ENCODE measurements around the gene ZNF365.
"Not testable (repeated sequence)": the region's sequence is repeated elsewhere in the genome, so short reads cannot be mapped to it uniquely, and the experiment has no call there.

ZNF365 gene

DNA sequence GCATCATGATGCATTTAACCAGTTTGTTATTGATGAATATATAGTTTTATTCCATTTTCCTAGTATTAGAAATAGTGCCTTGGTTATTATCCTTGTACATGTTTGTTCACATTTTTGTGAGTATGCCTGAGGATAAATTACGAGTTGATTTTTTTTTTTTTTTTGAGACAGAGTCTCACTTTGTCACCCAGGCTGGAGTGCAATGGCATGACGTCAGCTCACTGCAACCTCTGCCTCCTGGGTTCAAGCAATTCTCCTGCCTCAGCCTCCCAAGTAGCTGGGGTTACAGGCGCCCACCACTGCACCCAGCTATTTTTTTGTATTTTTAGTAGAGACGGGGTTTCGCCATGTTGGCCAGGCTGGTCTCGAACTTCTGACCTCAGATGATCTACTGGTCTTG, 4.7 kb downstream of the ZNF365 start:
- DNase-seq, result not testable (repeated sequence)

DNA sequence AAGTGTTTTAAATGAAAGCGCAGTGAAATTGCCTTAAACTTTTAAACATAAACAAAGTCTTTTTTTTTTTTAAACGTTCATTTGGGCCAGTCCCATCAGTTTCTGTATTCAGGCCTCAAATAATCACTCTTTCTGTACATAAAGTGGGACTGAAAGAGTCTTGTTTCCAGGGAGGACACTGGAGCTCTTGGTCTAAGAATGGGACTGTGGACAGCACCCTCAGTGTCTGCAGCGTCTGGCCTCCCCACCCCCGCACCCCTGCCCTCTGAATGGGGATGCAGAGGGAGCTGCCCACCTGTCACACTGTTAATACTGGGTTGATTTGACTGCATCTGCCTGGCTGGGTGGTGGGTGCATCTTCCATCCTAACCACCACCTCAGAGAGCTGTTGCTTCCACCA, 5.2 kb downstream of the ZNF365 start:
- DNase-seq, result no peak

GRCh38 chr10:62380016-62380415, 5.8 kb downstream of the ZNF365 start:
- DNase-seq, result no peak

DNA sequence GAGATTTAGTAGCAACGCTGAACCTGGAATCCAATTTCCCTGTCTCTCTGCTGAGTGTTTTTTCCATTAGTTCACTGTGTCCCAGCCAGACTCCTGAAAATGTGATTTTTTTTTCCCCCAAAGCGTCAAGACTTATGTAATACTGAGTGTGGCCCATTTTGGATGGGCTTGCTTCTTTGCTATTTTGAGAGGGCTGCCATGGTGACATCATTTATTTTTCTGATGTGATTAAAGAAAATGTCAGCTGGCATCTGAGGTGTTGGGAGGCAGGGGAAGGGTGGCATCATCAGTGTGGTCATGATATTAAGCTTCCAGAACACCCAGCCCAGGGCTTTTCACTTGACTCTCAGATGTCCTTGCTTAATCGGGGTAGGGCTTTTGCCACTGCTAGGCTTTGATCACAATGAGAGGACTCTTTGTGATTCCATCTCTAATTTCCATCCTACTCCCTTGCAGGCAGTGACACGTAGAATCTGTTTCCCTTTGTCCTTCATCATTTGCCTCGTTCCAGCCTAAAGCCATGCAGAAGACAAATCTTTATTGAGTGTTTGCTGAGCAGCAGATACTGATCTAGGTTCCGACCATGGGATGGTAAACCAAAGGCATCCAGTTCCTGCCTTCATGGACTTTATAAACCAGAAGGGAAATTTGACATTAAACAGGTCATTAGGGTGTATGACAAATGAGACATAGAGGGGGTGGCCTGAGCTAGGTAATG, 7.4 kb downstream of the ZNF365 start:
- DNase-seq, result no peak

GRCh38 chr10:62382831-62383230, 8.7 kb downstream of the ZNF365 start:
- no peak for DNase-seq

DNA sequence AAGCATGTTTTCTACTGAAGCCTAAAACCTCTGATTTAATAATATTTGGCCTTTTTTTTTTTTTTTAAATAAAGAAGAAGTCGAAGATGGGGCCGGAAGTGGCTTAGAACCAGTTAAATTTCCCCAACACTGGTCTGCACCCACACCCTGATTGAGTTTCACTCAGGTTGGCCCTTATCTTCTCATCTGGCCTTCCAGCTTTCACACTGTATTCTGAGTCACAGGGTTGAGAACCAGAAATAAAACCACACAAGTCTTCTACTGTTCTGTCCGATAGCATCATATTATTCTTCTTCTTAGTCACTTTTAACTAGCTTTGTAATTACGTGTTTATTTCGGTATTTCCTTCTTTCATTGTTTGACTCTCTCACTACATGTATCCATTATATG, 9.9 kb downstream of the ZNF365 start:
- peak; percentile 60 for DNase-seq

DNA sequence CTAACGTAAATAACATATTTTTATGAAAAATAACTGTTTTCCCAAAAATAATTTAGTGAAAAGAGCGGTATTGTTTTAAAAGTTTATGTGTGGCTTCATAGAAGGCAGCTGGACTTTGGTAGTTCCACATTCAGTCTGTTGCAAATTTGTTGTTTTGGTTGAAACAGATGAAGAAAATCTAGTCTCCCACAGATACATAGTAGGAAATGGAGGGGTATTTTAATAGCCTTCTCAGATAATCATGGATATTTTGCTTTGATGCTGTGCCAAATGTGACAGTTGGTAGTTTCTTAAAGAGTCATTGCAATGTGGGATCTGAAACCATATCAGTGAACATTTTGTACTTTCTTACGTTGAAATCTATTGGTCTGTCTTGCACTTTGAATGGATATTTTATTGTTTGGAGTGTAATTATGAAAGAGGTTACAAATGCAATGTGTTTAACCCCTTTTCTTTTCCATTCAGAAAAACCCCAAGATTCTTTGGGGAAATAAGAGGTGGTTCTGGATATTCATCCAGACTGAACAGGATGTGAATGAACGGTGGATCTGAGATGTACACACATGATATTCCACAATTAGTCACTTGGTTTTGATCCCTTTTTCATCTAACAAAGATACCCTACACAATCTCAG, 10.4 kb downstream of the ZNF365 start:
- no peak for DNase-seq

DNA sequence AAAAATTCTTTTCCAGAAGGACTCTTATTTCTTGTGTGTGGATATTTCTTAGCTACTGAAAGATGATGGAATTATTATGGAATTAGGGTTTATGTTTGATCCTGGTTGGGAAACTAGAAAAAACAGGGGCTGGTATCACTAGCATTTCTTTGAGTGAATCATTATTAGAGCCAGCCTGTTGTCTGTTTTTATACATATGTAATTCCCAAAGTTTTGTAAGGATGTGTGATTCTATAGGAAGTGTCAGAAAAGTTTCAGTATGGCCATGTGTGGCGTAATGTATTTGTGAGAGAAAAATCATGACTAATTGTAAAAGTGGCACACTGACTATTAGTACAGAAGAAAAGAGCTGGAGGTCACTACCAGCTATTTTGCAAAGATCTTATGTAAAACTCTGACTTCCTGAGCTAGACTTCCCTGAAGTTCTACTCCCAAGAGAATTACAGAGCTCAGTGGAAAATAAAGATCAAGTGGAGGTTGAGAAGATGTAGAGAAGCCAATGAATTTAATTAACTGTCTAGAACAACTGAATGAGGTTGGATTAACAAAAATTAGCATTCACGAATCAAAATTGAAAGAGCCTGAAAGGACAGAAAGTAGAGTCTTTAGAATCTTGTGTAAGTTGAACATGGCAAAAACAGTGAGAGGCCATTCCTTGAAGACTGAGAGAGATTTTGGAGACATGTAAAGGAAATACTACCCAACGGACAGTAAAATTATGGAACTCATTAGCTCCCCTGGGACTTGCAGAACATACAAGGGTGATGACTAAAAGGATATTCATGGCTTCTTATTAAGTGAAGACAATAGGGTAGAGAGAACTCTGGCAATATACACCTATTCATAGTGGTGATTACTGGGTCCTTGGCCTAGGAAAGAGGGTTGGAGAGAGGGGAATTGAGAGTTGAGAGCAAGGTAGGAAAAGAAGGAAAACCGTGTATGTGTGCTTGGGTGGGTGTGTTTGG, 12.5 kb downstream of the ZNF365 start:
- no peak for DNase-seq

DNA sequence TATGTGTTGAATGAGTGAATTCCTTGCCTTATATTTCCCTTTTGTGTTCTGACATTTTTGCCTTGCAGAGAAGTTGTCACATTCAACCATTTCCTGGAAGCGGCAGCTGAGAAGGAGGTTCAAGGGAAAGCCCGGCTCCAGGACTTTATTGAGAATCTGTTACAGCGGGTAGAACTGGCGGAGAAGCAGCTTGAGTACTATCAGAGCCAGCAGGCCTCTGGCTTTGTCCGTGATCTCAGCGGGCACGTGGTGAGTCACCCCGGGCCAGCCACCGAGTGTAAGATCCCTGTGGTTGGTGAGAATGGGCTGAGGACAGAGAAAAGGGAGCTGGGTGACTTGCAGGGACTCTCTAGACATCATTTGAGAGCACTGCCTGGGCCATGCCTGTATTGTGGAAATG, 14.2 kb downstream of the ZNF365 start:
- no peak for DNase-seq

GRCh38 chr10:62390497-62391176, 16.5 kb downstream of the ZNF365 start:
- DNase-seq, result no peak

DNA sequence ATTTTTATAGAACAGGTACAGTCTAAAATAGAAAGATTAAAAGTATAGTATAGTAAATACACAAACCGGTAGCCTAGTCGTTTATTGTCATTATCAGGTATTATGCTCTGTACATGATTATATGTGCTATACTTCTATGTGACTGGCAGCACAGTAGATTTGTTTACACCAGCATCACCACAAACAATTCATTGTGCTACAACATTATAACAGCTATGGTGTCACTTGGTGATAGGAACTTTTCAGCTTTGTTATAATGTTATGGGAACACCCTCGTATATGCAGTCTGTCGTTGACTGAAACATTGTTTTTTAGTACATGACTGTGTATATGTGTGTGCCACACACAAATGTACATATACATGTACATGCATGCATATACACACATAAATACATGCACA, 19.1 kb downstream of the ZNF365 start:
- no peak for DNase-seq

DNA sequence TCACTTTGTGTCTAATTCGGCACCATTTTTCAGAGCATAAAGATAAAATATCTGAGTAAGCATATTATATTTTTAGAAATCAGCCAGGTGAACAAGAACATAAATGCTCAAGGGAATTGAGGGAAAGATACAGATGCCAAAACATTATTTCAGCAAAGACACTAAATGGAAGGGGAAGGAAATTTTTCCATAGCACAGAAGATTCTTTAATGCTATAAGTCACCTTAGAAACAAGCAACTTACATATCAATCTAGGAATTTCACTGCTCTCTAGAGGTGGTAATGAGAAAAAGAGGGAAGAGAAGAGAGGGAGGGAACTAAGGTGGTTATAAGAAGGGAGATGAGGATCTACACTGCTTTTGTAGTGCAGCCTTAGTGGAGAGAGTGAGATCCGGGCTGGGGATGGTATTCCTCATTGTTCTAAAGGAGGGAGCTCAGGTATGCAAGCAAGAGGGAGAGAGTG, 20.4 kb downstream of the ZNF365 start:
- no peak for DNase-seq

DNA sequence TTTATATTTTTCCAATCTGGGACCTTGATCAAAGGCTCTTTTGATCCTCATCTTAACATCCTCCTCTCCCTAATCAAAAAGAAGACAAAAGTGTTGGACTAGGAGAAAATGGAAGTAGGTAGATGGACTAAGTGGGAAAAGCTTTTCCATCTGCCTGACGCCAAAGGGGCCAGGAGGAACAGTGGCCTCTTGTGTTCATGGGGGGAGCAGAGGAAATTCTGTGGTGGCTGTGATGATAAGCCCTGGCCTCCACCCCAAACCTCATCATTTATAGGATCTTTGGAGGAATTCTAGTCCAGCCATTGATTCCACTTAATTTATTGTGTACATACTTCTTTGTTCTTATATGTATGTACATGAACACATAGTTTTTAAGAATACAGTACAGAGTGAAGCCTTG, 21.7 kb downstream of the ZNF365 start:
- DNase-seq, result no peak

DNA sequence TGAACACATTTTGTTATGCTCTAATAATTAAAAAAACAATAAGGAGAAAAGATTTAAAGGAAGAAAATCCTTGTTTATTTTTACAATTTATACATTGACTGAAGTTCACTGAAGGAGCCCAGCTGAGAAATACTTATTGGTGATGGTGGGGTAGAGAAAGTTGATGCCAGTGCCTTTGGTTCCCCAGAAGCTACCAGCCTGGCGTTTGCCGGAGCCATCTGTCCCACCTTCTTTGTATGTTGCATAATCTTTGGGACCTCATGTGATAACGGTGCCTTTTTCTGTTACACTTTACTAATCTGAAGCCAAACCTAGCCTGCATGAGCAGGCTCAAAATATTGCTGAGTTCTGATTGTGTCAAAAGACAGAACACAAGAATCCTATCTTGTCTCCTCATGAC, 22.7 kb downstream of the ZNF365 start:
- no peak for DNase-seq

DNA sequence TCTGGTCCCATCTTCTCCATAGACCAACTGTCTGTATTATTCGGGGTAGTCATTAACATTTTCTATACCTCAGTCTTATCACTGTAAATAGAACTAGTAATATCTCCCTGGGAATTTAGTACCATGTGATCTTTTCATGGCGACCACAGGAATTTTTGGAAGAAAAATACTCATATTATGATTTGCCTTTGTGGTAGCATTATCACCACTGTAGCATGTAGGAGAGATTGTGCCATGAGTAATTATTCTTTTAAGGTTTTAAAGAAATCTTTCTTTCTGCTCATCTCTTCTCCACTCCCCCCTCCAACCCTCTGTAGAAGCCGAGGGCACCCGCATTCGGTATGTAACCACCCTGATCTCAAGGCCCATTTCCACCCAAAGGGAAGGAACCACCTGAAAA, 25.0 kb downstream of the ZNF365 start:
- no peak for DNase-seq

GRCh38 chr10:62402508-62402907, 28.3 kb downstream of the ZNF365 start:
- DNase-seq, result no peak

DNA sequence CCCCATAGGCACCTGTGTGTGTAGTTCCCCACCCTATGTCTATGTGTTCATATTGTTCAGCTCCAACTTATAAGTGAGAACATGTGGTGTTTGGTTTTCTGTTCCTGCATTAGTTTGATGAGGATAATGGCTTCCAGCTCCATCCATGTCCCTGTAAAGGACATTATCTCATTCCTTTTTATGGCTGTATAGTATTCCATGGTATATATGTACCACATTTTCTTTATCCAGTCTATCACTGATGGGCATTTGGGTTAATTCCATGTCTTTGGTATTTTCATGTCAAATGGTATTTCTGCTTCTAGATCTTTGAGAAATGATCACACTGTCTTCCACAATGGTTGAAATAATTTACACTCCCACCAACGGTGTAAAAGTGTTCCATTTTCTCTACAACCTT, 36.4 kb downstream of the ZNF365 start:
- DNase-seq, result not testable (repeated sequence)

DNA sequence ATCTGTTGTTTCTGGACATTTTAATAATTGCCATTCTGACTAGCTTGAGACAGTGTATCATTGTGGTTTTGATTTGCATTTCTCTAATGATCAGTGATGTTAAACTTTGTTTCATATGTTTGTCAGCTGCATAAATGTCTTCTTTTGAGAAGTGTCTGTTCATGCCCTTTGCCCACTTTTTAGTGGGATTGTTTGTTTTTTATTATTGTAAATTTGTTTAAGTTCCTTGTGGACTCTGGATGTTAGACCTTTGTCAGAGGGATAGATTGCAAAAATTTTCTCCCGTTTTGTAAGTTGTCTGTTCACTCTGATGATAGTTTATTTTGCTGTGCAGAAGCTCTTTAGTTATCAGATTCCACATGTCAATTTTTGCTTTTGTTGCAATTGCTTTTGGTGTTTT, 36.8 kb downstream of the ZNF365 start:
- not testable (repeated sequence) for DNase-seq

- no peak for DNase-seq
Measured at GRCh38 chr10:62413048-62413447, 38.9 kb downstream of the ZNF365 start.

GRCh38 chr10:62413652-62414051, 39.5 kb downstream of the ZNF365 start:
- no peak for DNase-seq

DNA sequence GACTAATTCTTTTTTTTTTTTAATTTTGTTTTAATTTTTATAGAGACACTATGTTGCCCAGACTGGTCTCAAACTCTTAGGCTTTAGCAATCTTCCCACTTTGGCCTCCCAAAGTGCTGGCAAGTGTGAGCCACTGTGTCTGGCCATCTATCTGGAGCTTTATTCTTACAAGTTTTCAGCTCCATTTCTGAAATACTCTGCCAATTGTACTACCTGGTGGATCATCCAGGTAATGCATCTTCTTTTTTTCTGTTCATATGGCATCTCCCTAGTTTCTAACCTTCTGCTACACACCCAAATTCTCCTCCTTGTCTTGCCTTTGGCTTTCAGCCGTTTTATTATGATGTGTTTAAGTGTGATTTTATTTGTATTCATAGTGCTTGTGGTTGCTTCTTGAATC, 40.2 kb downstream of the ZNF365 start:
- no peak for DNase-seq

DNA sequence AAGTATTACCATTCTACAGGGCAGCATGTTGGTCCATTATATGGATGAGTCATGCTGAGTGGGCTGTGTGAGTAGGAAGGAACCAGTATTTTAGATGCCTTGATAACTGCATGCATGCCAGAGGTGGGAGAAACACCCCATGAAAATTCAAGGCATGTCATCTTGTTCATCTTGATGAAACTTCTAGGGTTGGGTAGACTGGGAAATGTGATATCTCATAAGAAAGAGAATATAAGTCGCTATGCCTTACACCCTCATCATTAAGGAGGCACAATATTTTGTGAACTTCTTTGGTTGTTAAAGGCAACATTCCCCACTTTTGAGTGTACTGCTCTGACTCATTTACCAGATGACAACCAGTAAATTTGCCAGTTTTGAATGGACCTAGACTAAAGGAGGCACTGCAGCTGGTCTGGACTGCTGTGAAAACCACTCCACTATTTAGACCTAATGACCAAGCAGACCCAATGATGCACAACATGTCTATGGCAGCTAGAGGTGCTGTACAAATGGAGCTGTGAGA, 48.0 kb downstream of the ZNF365 start:
- DNase-seq, result no peak

DNA sequence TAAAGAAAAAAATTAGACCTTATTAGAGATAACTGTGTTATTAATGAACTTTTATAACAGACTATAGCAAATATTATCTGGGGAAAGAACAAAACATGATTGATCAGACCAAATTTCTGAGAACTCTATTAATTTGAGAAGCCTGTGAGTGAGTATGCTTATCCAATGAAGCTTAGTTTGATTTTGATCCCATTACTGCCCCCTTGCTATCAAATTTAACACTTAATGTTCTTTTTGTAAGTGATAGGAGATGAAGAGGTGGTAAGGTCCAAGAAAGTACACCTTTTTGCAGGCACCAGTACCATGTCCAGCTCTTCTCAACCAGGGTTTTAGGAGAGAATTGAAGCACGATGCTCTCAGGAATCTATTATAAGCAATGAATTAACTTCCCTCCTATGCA, 49.9 kb downstream of the ZNF365 start:
- DNase-seq, result no peak
